ENCODE data around the gene YDJC.
"Not testable (repeated sequence)": the region's sequence is repeated elsewhere in the genome, so short reads cannot be mapped to it uniquely, and the experiment has no call there.

YDJC gene

DNA sequence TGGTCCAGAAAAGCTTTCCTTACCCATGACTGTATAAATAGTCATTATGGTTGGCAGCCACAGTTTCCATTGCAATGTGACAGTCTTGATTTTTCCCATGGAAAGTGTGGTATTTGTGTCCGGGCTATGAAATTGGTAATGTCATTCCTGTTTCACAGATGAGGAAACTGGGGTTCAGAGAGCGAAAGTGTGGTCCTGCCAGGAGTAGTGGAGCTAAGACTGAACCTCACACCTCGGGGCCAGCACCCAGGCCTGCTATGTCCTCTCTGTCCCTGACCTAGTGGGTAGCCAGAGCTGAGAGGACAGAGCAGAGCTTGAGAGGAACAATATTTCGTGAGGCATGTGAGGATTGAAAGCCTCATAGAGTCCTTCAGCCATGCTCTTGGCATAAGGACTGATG lies 1.2 kb upstream of the YDJC start:
- DNase-seq = no peak

DNA sequence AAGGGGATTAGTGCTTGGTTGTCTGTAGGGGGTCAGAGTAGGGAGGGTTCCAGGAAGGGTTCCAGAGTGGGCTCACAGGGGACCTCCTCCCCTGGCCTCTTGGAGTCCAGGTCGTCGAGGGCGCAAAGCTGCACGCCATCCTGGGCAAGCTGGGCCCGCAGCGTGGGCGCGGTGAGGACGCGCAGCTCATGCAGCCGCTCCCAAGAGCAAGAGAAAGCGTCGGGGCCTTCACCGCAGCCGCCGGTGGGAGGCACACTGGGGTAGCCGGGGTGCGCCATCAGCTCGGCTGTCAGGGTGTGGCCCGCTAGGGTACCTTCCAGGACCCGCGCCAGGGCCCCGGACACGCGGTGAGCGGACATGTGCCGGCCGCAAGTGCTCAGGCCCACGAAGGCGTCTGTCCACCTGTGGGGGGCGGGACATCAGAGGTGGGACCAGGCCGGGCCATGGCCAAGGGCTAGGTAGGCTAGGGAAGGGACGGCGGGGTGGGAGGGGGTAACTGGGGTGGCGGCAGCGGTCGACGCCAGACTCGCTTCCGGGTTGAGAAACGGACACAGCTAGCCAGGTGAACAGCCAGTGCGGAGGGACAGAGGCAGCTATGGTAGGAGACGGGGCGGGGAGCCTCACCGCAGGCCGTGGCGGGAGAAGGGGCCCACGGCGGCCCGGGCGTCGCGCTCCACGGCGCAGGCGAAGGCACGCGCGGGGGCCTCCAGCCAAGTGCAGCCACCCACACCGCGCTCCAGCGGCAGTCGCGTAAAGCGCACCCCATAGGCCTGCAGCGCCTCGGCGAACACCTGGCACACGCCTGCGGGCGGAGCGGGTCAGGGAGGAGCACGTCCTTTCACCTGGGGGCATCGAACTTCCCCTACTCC lies 1.2 kb downstream of the YDJC start:
- no peak for DNase-seq

DNA sequence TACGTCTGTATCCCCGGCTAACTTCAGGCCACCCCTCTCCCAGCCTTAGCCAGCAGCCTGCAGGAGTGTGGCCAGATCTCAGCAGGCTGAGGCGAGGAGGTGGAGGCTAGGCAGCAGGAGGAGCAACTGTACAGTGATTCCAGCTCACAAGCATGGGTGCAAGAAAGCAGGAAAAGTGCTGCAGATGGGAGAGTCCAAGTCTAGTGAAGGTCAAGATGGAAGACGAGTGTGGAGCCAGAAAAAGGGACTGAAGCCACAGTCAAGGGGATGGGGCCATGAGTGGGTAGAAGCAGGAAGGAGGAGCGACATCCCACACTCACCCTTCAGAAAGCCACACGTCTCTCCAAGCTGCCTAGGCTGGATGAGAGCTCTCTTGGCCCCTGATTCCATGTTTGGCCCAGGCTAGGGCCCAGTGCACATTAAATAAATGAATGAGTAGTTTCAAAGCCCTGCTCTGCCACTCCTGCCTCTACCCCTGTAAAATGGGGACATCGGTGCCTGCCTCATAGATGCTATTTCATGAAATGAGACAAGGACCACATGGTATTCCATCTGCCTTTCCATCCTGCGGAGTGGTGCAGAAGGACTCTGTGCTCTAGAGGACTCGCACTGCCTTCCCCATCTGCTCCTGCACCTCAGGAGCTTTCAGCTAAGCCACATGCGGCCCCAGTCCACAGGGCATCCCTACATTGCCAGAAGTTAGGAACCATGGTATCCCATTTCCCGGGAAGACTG lies 2.9 kb downstream of the YDJC start:
- no peak for DNase-seq

DNA sequence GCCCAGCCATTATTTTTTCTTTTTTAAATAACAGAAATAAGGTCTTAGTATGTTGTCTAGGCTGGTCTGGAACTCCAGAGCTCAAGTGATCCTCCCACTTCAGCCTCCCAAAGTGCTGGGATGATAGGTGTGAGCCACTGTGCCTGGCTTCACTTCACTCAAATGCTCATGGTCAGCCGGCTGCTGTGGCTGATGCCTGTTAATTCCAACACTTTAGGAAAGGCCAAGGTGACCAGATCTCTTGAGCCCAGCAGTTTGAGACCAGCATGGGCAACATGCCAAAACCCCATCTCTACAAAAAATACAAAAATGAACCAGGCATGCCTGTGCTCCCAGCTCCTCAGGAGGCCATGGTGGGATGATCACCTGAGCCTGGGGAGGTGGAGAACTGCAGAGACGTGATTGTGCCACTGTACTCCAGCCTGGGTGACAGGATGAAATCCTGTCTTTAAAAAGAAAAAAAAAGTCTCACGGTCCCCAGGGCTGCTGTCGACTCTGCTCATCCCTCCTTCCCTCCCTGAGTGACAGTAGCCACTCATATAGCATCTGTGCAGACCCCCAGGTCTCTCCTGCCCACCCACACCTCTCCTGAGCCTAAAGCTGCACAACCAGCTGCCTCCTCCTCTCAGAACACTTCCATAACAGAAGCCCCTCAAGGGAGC lies 3.6 kb downstream of the YDJC start:
- no peak for DNase-seq

DNA sequence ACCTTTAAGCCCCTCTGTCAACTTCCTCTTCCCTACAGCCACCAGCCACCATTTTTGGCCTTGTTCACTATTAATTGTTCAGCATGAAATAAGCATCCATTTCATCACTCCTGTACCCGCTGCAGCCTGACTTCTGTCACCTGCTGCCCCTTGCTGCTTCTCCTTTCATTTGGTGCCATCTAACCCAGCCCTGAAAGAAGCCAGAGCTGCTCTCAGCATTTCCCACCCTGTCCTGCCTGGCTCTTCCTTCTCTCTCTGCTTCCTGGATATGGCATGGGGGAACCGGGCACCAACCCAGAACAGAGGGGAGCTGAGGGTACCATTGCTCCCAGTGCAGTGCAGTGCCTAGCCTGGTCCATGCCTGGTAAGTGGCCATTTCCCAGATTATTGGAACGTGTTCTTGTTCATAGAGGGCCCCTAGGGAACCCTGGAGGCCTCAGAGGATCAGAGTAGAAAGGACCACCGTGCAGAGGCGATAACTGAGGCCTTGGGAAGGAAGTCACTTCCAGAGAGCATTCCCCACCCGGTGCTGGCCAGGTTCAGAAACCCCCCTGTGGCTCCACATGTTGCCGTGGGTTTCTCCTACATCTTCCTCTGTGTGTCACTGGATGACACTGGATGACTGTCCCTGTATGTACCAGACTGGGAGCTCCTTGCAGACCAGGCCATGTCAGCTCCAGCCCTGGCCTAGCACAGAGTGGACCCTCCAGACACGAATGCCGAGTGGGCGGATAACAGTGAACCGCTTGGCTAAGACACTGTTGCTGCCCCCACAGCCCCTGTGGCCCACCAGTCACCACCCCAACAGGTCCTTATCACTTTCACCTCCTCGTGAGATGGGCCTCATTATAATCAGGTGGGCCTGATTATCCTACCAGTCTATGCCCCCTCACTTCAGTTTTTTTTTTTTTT lies 4.7 kb downstream of the YDJC start:
- no peak for DNase-seq

DNA sequence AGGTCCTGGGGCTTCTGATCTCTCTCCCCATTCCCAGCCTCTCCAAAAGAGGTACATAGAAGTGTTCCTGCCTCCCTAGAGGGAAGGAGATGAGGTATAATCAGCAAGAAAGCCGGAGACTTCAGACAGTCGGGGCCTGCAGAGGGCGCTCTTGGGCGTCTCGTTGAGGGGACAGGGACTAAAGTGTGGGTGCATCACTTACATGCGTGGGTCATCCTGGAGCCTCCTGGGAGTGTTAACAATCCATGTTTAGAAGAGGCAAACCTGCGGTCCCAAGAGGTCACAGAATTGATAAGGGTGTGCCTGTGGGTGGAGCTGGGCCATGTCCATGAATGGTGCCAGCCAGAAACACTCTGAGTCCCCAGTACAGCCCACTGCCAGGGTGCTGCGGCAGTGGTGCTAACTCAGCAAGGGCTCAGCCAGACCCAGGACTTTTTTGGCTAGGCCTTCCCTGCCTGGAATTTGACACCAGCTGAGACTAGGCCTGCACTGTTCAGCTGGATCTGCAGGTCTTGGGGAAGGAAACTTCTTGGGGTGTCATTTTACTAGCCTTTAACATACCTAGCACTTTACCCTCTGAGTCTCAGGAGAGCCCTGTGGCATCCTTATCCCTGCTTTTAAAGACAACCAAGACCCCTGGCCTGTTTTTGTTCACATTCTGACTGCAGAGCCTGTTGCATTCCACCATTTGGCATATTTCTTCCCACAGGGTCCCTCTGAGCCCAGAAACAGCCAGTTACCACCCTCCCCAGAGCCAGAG lies 5.5 kb downstream of the YDJC start:
- DNase-seq = no peak

DNA sequence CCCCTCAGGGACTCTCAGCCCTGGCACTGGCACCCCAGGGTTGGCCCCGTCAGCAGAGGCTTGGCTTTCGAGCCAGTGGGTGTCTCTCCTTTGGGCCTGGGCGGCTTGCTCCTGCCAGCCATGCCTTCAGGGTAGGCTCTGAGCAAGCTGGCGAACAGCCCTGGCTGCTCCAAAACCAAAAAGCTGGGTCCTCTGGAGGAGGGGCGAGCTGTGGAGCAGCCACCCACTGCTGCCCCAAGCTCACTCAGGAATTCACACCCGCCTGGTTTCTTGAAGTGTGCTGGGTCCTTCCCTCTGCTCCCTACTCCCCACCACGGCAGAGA lies 6.2 kb downstream of the YDJC start:
- DNase-seq = no peak

DNA sequence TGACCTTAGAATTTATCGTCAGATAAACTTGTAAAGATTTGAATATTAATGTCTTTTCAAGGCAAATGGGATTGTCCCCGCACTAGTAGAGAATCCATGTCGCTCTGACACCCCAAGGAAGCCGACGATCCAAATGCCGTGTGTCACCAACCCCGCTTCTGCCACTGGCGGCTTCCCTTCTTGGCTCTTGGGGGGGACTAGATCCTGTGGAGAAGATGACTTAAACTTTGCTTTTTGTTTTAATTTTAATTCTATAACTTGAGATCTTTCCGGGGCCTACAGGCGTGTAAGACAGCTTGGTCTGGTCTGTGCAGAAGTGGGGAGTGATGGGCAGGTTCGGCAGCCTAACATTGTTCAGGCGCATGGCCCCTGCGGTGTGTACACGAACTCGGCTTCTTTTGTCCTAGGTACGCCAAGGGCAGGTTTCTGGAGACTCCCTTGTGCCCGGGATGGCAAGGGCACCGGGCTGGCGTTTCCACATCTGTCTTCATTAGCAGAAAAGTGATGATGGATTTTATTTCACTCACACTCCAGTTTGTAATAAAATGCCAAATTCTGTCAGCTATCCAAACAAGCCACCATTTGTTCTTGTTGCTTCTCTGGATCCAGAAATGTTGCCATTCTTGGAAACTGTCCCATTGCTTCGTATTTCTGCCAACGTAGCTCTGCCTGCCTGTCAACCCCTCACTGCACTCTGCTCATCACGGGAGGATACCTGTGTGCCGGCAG lies 6.7 kb downstream of the YDJC start:
- no peak for DNase-seq

DNA sequence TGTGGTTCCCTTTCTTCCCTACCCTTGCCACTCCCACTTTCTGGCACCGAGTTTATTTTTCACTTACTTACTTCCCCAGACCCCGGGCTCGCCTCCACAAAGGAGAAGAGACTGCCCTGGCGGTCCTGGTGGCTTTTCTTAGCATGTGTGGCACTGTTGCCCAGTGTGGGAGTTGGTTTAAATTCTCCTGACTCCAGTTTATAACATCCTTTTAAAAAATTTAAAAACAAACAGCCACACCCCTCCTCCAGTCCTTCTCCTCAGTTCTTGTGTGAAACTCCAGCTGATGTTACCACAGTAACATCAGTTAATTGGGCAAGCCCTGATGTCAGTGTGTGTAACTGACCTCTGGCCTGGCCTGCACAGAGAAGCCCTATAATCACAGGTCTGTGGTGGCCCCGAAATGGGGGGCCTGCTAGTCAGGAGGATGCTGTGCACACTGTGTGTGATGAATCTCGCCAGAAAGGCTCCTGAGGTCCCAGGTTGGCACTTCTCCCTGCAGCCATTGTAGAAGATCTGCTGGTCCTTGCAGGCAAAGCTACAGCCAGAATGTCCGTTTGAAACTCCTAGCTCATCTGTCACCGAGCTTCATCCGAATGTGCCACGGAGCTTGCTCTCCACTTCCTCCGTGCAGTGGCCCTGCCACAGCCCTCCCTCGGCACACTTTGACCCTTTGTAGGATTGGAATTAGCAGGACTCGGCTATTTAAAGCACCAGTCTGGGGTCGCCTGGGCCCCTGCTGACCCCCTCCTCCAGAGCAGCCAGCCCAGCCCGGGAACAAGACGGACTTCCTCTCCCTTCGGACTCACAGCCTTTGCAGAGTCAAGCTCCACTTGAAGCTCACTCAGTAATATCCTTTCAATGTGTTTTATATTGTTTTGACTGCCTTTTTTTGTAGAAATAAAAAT lies 7.6 kb downstream of the YDJC start:
- no peak for DNase-seq

DNA sequence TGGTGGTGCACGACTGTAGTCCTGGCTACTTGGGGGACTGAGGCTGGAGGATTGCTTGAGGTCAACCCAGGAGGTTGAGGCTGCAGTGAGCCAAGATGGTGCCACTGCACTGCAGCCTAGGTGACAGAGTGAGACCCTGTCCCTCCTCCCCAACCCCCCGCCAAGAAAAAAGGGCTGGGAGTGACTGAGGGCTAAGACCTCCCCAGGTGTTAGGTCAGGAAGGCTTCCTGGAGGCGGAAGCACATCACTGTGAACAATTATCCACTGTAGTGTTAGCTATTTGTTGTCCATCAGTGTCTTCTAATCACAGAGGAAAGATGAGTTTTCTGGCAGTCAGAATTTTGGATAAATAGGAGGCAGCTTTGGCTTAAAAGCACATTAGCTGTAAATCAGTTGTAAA lies 8.8 kb downstream of the YDJC start:
- DNase-seq = no peak

DNA sequence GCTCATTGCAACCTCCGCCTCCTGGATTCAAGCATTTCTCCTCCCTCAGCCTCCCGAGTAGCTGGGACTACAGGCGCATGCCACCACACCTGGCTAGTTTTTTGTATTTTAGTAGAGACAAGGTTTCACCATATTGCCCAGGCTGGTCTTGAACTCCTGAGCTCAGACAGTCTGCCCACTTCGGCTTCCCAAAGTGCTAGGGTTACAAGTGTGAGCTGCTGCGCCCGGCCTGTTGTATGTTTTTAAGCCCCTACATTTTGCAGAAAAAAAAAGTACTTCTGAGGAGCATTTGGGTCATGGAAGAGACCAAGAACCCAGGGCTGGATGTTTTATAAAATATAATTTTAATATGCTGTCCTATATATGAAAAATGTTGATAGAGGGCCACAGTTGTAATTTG lies 12.5 kb downstream of the YDJC start:
- not testable (repeated sequence) for DNase-seq

DNA sequence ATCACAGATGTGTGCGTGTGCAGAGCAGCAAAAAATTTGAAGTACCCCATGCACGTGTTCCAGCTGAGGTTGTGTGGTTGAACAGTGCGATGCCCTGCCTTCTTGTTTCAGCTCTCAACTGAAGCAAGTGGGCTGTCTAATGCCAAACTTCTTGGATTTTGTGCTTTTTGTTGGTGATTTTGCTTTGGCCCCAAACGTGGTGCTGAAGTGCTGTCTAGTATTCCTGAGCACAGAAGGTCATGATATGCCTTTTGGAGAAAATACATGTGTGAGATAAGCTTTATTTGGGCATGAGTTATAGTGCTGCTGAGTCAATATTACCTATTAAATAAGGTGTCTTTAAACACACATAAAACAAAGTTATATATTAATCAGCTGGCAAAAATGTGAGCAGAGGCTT lies 14.1 kb downstream of the YDJC start:
- no peak for DNase-seq

DNA sequence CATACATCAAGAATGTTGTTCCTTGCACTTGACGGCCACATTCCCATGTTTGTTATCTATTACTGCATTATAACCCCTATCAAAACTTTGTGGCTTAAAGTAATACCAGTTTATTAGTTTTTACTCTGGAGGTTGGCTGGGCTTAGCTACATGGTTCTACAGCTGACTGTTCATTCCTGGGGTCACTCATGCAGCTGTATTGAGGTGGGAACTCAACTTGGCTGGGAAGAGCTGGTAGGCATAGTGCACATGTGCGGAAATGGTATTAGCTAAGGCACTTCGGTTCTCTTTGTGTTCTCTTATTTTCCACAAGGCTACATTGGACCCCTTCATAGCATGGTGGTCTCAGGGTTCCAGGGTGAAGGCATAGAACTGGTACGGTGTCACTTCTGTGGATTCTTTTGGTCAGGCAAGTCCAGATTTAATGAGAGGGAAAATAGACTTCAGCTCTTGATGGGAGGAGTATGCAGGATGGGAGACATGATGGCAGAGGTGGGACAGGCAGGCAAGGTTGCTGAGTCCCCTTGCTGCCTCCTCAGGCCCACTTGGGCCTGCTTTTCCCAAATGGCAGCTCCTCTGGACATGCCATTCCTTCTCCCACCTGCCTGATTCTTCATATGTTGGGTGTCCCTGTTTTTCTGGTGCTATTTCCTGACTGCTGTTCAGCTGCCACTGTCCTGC lies 16.1 kb downstream of the YDJC start:
- no peak for DNase-seq

DNA sequence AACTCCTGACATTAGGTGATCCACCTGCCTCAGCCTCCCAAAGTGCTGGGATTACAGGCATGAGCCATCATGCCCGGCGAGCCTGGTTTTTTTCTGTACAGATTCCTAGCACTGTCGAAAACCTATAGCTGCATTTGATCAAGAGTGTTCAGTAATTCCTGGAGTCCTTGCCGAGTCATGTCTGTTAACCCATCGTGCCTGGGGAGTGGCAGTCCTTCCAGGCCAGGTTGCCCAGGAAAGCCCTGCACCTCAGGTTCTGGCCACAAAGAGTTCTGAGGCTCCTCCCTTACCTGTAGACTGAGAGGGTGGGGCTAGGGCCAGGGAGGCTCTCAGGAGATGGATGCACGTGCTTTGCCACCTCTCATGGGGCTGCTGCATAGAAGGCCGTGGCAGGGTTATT lies 17.0 kb downstream of the YDJC start:
- no peak for DNase-seq

DNA sequence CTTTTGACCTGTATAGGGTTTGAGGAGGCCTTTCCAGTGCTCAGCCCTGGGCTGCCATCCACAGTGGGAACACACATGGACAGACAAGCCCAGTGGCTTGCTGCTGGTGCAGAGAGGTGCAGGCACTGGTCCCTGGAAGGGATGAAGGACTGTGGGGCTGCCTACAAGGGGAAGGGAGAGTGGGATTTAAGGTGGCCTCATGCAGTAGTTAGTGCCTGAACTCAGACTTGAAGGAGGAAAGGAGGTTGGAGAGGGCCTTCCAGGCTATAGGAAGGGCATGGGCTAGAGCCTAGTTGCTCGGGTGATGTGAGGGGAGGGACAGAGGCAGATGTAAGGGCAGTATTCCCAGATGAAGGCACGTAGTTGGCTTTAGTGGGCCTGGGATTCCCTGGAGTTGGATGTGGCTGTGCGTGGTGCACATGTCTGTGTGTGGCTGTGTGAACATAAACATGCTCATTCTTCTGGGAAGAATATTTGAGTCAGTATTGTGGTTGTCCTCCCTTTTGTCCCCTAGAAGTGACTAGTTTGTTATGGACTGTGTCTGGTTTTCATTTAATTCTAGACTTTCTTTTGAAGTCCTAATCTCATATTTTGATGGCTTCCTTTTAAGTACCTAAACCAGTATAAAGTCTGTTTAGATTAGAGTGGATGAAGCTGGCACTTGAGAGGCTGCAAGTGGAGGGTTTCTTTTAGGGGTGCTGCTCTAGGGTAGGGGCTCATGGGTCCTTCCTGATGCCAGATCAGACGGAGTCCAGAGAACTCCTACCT lies 18.4 kb downstream of the YDJC start:
- DNase-seq = no peak

DNA sequence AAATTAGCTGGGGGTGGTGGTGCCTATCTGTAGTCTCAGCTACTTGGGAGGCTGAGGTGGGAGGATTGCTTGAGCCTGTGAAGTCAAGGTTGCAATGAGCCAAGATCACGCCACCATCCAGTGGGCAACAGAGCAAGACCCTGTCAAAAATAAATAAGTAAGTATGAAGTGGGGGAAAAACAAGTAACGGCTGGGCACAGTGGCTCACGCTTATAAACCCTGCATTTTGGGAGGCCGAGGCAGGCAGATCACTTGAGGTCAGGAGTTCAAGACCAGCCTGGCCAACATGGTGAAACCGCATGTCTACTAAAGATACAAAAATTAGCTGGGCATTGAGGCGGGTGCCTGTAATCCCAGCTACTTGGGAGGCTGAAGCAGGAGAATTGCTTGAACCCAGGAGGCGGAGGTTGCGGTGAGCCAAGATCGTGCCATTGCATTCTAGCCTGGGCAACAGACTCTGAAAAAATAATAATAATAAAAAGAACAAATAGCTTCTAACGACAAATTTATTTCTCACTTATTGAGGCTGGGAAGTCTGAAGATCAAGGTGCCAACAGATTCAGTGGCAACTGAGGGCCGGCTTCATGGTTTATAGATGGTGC lies 20.2 kb downstream of the YDJC start:
- DNase-seq = not testable (repeated sequence)

DNA sequence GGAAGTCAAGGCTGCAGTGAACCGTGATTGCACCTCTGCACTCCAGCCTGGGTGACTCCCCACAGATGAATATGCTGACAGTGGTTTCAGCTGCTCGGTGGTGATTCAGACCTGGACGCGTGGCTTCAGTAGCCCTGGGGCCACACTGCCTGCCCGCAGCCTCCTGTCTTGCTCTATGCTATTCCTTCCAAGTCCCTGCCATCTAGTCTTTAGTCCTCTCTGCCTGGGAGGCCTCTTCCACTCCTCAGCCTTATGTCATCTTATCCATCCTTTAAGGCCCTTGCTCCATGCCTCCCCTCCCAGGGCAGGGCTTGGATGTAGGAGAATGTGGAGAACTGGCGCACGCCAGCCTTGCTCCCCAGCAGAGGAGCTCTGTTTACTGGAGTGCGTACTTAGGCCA lies 23.0 kb downstream of the YDJC start:
- no peak for DNase-seq

DNA sequence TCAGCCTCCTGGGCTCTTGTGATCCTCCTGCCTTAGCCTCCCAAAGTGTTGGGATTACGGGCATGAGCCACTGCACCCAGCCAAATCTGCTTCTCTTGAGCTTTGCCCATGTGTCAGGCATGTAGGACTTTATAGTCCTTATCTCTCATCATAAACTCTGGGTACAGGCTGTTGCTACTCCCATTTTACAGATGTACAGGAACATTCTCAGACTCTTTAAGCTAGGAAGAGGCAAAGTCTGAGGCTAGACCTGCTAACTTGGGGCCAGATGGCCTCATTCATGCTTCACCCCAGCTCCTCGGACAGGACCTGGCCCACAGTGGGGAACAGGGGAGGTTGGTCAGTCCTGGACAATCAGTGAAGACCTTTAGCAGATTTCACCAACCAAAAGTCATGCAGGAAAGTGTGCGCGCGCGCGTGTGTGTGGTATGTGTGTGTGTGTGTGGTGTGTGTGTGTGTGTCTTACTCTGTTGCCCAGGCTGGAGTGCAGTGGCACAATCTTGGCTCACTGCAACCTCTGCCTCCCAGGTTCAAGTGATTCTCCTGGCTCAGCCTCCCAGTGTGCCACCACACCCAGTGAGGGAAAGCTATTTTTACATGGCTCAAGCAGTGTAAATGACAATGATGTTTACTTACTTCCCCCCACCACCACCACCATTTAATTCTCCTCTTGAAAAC lies 23.8 kb downstream of the YDJC start:
- DNase-seq = no peak

Data from cortex of kidney (tissue), 1 donor.